Vagina (tissue), 2 donors: ENCODE results near the gene BIVM.

Source experiments
- CTCF ChIP-seq, 3 experiments: fragments of 450-650 bp in 2 of 3; fragments of 200-600 bp in 1 of 3; sonication (generic) in 1 of 3; IDR thresholded peaks; one replicate each; pipeline ENCODE4 v1.5.1; 2017 to 2019; ENCODE audit warnings: antibody characterized with exemption in 3 of 3, mild to moderate bottlenecking in 2 of 3, moderate library complexity in 2 of 3
- POLR2A ChIP-seq, 2 donors: fragments of 450-650 bp; IDR thresholded peaks; one replicate each; pipeline ENCODE4 v1.6.1; 2017; ENCODE audit warnings: antibody characterized with exemption in 2 of 2, mild to moderate bottlenecking in 2 of 2, moderate library complexity in 2 of 2
- POLR2AphosphoS5 ChIP-seq, 2 donors: sonication (generic); formaldehyde crosslinking; IDR thresholded peaks; one replicate each; pipeline ENCODE4 v1.9.0; 2017; ENCODE audit warnings: antibody characterized with exemption in 2 of 2, mild to moderate bottlenecking in 2 of 2, low read depth in 1 of 2; ENCODE audit not compliant: insufficient read depth in 1 of 2

- peak in 1 of 3 experiments; percentile 6 for TF ChIP-seq CTCF (IDR thresholded peaks at IDR 0.05)
- peak; percentile 63 to 76 for TF ChIP-seq POLR2AphosphoS5 (IDR thresholded peaks at IDR 0.05; ENCODE audit: insufficient read depth in 1 of 2, low read depth in 1 of 2)
- TF ChIP-seq POLR2A (IDR thresholded peaks at IDR 0.05): no peak
Measured at GRCh38 chr13:102798581-102799425, at the start of gene BIVM, which contains the start of gene POGLUT2.
